GM20000 (cell line): ENCODE data around the gene TEPSIN.

Source experiments
- DNase-seq: peaks from one replicate; pipeline ENCODE4 v3.0.0; 2012; ENCODE audit warnings: low spot score
- CTCF ChIP-seq: IDR thresholded peaks from 2 replicates; pipeline ENCODE4 v1.5.1; 2012; ENCODE audit warnings: mild to moderate bottlenecking, control low read depth; ENCODE audit errors: extremely low read depth, missing control alignments

Gene TEPSIN

GRCh38 chr17:81238490-81238814 lies 403 bp downstream of the TEPSIN start:
- no peak for DNase-seq
- no peak for TF ChIP-seq CTCF

GRCh38 chr17:81237591-81238489 lies 1.0 kb downstream of the TEPSIN start:
- no peak for DNase-seq
- no peak for TF ChIP-seq CTCF

DNA sequence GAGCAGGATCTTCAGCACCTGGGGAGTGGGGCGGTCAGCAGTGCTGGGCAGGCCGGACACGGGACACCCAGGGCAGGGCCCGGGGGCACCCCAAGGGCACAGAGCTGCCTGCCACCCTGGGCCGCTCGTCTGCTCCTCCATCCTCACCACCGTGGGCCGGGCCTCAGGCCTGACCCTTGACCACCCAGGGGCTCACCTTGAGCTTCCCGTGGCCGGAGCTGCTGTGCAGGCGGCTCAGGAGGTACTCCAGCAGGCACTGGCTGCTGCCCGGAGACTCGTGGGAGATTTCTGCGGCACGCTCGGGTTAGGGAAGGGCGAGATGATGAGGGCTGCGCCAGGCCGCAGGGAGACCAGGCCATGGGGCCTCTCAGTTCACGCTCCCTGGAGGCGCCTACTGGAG lies 2.1 kb downstream of the TEPSIN start:
- no peak for DNase-seq
- TF ChIP-seq CTCF, result no peak

- no peak for TF ChIP-seq CTCF
- no peak for DNase-seq
These were observed 2.8 kb downstream of the TEPSIN start for GRCh38 chr17:81235822-81236740.

DNA sequence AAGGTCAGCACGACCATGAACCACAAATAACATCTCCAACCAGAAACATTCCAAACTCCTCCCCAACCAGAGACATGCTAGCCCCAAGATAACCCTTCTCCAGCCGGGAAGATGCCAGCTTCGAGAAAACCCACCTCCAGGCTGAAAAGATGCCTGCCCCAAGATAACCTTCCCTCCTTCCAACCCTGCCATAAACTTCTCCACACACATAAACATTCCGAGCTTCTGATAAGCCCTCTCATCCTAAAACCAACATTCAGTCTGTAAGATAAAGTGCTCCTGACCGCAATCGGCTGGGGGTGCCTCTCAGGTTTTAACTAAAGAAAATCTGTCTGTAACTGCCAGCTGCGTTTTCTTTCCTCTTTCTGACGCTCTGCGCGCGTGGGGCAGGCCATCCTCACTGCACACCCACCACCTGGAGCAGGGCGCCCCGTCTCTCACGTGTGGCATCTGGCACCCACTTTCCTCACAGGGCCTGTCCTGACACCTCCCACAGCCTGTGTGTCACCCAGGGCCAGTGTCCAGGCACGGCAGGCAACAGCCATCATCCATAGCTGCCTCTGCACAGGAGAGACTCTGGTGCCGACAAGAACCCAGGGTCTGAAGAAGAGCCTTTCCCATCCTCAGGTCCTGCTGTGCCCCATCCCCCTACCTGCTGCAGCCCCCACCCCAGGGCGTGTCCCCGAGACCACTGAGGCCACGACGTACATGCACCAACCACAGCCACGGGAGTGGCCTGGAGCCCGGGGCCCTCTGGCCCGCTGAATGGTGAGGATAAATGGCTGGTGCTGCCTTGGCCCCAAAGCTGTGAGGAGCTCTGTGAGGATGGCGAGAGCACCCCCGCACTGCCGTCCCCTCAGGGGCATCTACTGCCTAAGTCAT lies 3.7 kb downstream of the TEPSIN start:
- no peak for DNase-seq
- TF ChIP-seq CTCF, result no peak

DNA sequence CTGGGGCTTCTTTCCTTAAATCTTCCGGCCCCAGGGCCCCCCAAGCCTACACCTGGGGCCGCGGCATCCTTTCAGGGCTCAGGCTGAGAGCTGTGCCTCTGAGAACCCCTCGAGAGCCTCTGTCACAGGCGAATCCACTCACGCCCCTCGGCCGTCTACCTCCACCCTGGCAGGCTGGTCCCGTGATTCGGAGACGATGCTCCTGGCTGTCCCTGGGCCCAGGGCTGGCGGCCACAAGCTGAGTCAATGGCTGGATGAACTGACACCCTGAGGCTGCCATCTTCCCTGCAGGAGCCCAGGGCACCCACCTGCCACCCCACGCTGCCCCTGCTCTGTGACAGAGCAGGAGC lies 4.4 kb downstream of the TEPSIN start:
- TF ChIP-seq CTCF, result no peak
- DNase-seq, result no peak
